GM19193 (cell line): ENCODE data around the gene WDTC1.

ENCODE experiments used
- POLR2A ChIP-seq: IDR thresholded peaks from 4 replicates; pipeline ENCODE4 v1.6.1; 2011; ENCODE audit not compliant: insufficient read depth, insufficient read length; ENCODE audit errors: extremely low read depth

The WDTC1 gene

GRCh38 chr1:27356277-27356618 is 121.8 kb downstream of the WDTC1 start:
- no peak for TF ChIP-seq POLR2A

GRCh38 chr1:27356619-27357280 is 122.3 kb downstream of the WDTC1 start:
- TF ChIP-seq POLR2A = no peak

- no peak for TF ChIP-seq POLR2A
Measured at GRCh38 chr1:27357281-27358037, 123.0 kb downstream of the WDTC1 start.
